K562 (cell line): ENCODE results near the gene DPM2. TPM values are rescaled to one million over a fixed set of nuclear protein-coding genes. Genes with fewer than 3 reads are reported as not detected.

ENCODE experiments used
- ARHGAP35 ChIP-seq: fragments of 450-650 bp; IDR thresholded peaks from 2 replicates; pipeline ENCODE4 v1.6.1; 2018; ENCODE audit not compliant: partially characterized antibody
- BCL6 ChIP-seq: fragments of 250-450 bp; sonication (Bioruptor Pico); IDR thresholded peaks from 2 replicates; pipeline ENCODE4 v1.4.0; 2020
- CCAR2 ChIP-seq: fragments of 200-400 bp; formaldehyde crosslinking; IDR thresholded peaks from 2 replicates; pipeline ENCODE4 v1.6.1; 2017; ENCODE audit warnings: mild to moderate bottlenecking, low read depth, low read length
- FIP1L1 ChIP-seq: fragments of 200-400 bp; formaldehyde crosslinking; IDR thresholded peaks from 2 replicates; pipeline ENCODE4 v1.6.1; 2018; ENCODE audit warnings: mild to moderate bottlenecking, low read depth, low read length; ENCODE audit not compliant: poor library complexity, severe bottlenecking
- FOXA3 ChIP-seq, 2 experiments: fragments of 450-650 bp in 1 of 2; sonication (generic) in 1 of 2; formaldehyde crosslinking; IDR thresholded peaks in 1 of 2; conservative IDR thresholded peaks in 1 of 2; 2 replicates each; pipeline versions ENCODE4 v1.4.0 to v1.8.0; 2020 to 2022; ENCODE audit warnings: mild to moderate bottlenecking in 2 of 2, missing genetic modification reagents in 1 of 2
- KLF6 ChIP-seq: fragments of 250-450 bp; sonication (Bioruptor Pico); IDR thresholded peaks from 2 replicates; pipeline ENCODE4 v1.4.0; 2020; ENCODE audit warnings: mild to moderate bottlenecking, moderate library complexity, borderline replicate concordance
- MBD2 ChIP-seq: sonication (generic); IDR thresholded peaks from 2 replicates; pipeline ENCODE4 v1.6.1; 2016; ENCODE audit warnings: low read depth, borderline replicate concordance
- MIER1 ChIP-seq: fragments of 450-650 bp; IDR thresholded peaks from 2 replicates; pipeline ENCODE4 v1.6.1; 2016; ENCODE audit warnings: antibody characterized with exemption, mild to moderate bottlenecking, low read depth
- RUNX1 ChIP-seq: sonication (generic); IDR thresholded peaks from 2 replicates; pipeline ENCODE4 v1.6.1; 2016; ENCODE audit warnings: antibody characterized with exemption, low read depth
- SMARCE1 ChIP-seq: fragments of 450-650 bp; IDR thresholded peaks from 2 replicates; pipeline ENCODE4 v1.7.1; 2016; ENCODE audit warnings: mild to moderate bottlenecking
- SPI1 ChIP-seq: IDR thresholded peaks from 2 replicates; pipeline ENCODE4 v1.6.1; 2011; ENCODE audit warnings: low read depth, low read length, control low read depth, borderline replicate concordance
- SRSF1 ChIP-seq: fragments of 200-400 bp; formaldehyde crosslinking; IDR thresholded peaks from 2 replicates; pipeline ENCODE4 v1.6.1; 2017; ENCODE audit warnings: mild to moderate bottlenecking, low read depth, low read length, moderate library complexity
- TAF1 ChIP-seq: IDR thresholded peaks from 2 replicates; pipeline ENCODE4 v1.6.1; 2011; ENCODE audit warnings: mild to moderate bottlenecking, low read length, moderate library complexity; ENCODE audit not compliant: insufficient read depth, control insufficient read depth, severe bottlenecking; ENCODE audit errors: extremely low read depth
- TCF3 ChIP-seq: sonication (generic); formaldehyde crosslinking; IDR thresholded peaks from 2 replicates; pipeline ENCODE4 v1.4.0; 2020; ENCODE audit warnings: mild to moderate bottlenecking, missing genetic modification reagents
- TCF7 ChIP-seq: sonication (generic); IDR thresholded peaks from 2 replicates; pipeline ENCODE4 v1.6.1; 2016; ENCODE audit warnings: antibody characterized with exemption, borderline replicate concordance
- ZNF175 ChIP-seq: fragments of 200-800 bp; sonication (Bioruptor generic); IDR thresholded peaks from 2 replicates; pipeline ENCODE4 v1.6.1; 2016; ENCODE audit warnings: low read depth, mild to moderate bottlenecking, missing genetic modification characterization, missing compliant biosample characterization
- polyA plus RNA-seq, 8 experiments: library from polyadenylated mRNA; depleted of rRNA in 4 of 8; stranded (reverse) in 5 of 8; unstranded in 3 of 8; fragments of >200 nt; fragmentation: Nextera tagmentation in 2 of 8; fragmentation: Illumina TruSeq in 1 of 8; extraction: Ambion mirVana in 2 of 8; extraction: Trizol in 1 of 8; gene quantifications; 2 replicates each; pipeline versions ENCODE4 v1.2.1 to v1.2.3, GENCODE V29; 2011 to 2014; ENCODE audit warnings: inconsistent platforms in 1 of 8, missing spikeins in 1 of 8
- total RNA-seq, 7 experiments: library from RNA; depleted of rRNA in 6 of 7; stranded (reverse); fragments of >200 nt in 6 of 7; fragmentation: Illumina TruSeq in 2 of 7; extraction: Trizol in 2 of 7; gene quantifications; 2 replicates each; pipeline versions ENCODE4 v1.2.1 to v1.2.3, GENCODE V29; 2011 to 2021; ENCODE audit warnings: low replicate concordance in 1 of 7
- TF ChIP-seq, protein P1 (sequence below): fragments of 250-450 bp; sonication (Bioruptor Pico); IDR thresholded peaks from 2 replicates; pipeline ENCODE4 v1.5.0; 2021; ENCODE audit warnings: mild to moderate bottlenecking, borderline replicate concordance
- TF ChIP-seq, protein P2 (sequence below): fragments of 250-450 bp; sonication (Bioruptor Pico); IDR thresholded peaks from 2 replicates; pipeline ENCODE4 v1.9.0; 2021; ENCODE audit warnings: mild to moderate bottlenecking, inconsistent platforms
- TF ChIP-seq, protein P3 (sequence below): fragments of 250-450 bp; sonication (Bioruptor Pico); IDR thresholded peaks from 2 replicates; pipeline ENCODE4 v1.5.1; 2021; ENCODE audit warnings: mild to moderate bottlenecking
- TF ChIP-seq, protein P4 (sequence below): fragments of 250-450 bp; sonication (Bioruptor Pico); IDR thresholded peaks from 2 replicates; pipeline ENCODE4 v1.8.0; 2022; ENCODE audit warnings: inconsistent platforms

DPM2 gene
- total and polyA plus RNA-seq, 9 of the 15 experiments (the other 6 are each of a cell fraction or from before 2014, with no cell fraction given) = 43.5 to 126 (median 71.1) TPM

DNA sequence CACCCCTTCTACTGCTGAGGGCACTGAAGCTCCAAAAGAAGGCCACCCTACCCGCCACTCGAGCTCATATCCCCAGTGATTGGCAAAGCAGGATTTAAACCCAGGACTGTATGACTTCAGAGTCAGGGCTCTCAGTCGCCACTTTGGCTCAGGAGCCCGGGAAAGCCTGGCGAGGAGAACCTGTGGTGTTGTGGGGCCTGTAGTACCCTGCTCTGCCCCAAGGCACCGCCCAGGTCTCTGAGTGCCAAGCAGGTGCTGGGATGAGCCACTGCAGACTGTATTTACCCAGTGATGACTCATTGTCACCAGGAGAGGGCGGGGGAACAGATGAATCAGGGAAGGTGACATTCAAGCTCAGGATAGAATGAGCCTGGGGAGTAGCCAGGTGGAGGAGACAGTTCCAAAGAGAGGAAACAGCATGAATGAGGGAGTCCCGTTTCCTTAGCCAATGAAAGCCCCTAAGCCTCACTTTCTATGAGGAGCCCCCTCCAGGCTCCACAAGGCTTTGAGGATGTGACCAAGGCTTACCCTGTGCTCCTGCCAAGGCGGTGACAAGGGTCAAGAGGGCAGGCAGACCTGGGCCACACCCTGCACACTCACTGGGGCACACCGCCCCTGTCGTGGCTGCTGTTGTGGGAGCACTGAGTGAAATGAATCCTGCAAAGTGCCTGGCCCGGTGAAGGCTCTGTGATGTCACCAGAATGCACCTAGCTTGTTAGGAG is 17.8 kb upstream of the DPM2 start (continued):
- TF ChIP-seq SPI1 (no peak), MIER1 (no peak), MBD2 (no peak), TCF7 (no peak), CCAR2 (no peak), KLF6 (CRISPR knock-in tag) (no peak), FIP1L1 (no peak), ZNF175 (CRISPR knock-in tag) (no peak), ARHGAP35 (no peak), FOXA3 (CRISPR knock-in tag; conservative IDR thresholded peaks at IDR 0.05 in 1 of 2, IDR thresholded peaks at IDR 0.05 in 1 of 2) (peak; percentile 94 to 98), TCF3 (CRISPR knock-in tag) (no peak; the same call in 1 of the 2 replicates), BCL6 (CRISPR knock-in tag) (no peak), RUNX1 (no peak), SRSF1 (no peak), TAF1 (no peak), SMARCE1 (peak; percentile 83)
- TF ChIP-seq, protein P1, sequence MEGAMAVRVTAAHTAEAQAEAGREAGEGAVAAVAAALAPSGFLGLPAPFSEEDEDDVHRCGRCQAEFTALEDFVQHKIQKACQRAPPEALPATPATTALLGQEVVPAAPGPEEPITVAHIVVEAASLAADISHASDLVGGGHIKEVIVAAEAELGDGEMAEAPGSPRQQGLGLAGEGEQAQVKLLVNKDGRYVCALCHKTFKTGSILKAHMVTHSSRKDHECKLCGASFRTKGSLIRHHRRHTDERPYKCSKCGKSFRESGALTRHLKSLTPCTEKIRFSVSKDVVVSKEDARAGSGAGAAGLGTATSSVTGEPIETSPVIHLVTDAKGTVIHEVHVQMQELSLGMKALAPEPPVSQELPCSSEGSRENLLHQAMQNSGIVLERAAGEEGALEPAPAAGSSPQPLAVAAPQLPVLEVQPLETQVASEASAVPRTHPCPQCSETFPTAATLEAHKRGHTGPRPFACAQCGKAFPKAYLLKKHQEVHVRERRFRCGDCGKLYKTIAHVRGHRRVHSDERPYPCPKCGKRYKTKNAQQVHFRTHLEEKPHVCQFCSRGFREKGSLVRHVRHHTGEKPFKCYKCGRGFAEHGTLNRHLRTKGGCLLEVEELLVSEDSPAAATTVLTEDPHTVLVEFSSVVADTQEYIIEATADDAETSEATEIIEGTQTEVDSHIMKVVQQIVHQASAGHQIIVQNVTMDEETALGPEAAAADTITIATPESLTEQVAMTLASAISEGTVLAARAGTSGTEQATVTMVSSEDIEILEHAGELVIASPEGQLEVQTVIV (CRISPR knock-in tag) = no peak
- TF ChIP-seq, protein P2, sequence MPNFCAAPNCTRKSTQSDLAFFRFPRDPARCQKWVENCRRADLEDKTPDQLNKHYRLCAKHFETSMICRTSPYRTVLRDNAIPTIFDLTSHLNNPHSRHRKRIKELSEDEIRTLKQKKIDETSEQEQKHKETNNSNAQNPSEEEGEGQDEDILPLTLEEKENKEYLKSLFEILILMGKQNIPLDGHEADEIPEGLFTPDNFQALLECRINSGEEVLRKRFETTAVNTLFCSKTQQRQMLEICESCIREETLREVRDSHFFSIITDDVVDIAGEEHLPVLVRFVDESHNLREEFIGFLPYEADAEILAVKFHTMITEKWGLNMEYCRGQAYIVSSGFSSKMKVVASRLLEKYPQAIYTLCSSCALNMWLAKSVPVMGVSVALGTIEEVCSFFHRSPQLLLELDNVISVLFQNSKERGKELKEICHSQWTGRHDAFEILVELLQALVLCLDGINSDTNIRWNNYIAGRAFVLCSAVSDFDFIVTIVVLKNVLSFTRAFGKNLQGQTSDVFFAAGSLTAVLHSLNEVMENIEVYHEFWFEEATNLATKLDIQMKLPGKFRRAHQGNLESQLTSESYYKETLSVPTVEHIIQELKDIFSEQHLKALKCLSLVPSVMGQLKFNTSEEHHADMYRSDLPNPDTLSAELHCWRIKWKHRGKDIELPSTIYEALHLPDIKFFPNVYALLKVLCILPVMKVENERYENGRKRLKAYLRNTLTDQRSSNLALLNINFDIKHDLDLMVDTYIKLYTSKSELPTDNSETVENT (CRISPR knock-in tag) = no peak
- TF ChIP-seq, protein P3, sequence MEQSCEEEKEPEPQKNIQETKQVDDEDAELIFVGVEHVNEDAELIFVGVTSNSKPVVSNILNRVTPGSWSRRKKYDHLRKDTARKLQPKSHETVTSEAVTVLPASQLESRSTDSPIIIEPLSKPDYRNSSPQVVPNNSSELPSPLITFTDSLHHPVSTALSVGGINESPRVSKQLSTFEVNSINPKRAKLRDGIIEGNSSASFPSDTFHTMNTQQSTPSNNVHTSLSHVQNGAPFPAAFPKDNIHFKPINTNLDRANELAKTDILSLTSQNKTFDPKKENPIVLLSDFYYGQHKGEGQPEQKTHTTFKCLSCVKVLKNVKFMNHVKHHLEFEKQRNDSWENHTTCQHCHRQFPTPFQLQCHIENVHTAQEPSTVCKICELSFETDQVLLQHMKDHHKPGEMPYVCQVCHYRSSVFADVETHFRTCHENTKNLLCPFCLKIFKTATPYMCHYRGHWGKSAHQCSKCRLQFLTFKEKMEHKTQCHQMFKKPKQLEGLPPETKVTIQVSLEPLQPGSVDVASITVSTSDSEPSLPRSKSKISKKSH (CRISPR knock-in tag) = no peak
- TF ChIP-seq, protein P4, sequence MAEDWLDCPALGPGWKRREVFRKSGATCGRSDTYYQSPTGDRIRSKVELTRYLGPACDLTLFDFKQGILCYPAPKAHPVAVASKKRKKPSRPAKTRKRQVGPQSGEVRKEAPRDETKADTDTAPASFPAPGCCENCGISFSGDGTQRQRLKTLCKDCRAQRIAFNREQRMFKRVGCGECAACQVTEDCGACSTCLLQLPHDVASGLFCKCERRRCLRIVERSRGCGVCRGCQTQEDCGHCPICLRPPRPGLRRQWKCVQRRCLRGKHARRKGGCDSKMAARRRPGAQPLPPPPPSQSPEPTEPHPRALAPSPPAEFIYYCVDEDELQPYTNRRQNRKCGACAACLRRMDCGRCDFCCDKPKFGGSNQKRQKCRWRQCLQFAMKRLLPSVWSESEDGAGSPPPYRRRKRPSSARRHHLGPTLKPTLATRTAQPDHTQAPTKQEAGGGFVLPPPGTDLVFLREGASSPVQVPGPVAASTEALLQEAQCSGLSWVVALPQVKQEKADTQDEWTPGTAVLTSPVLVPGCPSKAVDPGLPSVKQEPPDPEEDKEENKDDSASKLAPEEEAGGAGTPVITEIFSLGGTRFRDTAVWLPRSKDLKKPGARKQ (CRISPR knock-in tag) = no peak
